ELR (cell line): ENCODE measurements around the gene CFDP1.

Source experiments
- DNase-seq: peaks from one replicate; pipeline ENCODE4 v3.0.0-alpha.2; 2015; ENCODE audit warnings: low read depth

Gene CFDP1

DNA sequence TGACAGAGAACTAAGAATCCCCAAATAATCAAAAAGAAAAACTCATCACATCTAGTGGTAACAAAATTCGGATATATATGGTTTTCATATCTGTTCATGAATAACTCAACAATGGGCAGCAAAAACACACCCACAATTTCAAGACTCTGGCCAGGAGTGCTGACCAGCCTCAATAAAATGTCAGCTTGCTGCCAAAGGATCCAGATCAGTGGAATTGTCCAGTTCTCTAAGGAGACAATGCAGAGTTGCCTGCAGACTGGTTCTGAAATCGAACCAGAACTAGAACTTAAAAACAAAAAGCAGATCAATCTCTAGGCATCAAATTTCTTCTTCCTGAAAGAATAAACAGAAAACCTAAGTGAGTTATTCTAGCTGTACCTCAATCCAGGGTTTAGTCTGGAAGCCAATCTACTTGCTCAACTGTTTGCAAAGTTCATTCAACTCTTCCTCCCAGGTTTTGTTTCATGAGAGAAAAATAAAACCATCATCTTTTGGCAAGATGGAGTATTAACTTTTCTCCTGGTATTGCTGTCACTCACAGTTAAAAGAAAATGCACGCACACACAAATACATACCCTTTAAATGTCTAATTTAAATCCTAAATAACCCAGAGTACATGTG is 61.0 kb downstream of the CFDP1 start:
- DNase-seq = no peak

DNA sequence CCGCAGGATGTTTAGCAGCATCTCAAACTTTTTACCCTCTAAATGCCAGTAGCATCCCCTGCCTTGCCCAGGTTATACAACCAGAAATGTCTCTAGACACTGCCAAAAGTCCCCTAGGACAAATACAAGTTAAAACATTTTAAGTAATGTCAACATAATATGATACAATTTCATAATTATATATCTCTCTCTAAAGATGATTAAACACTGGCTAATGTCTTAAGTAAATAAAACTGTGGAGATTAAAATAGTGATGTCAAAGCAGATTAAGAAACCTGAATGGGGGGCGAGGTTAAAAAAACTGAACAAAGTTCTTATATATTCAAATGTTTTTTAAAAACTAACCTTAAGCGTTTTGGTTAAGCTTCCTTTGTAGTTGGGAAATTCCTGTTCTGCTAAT is 62.1 kb downstream of the CFDP1 start:
- no peak for DNase-seq

DNA sequence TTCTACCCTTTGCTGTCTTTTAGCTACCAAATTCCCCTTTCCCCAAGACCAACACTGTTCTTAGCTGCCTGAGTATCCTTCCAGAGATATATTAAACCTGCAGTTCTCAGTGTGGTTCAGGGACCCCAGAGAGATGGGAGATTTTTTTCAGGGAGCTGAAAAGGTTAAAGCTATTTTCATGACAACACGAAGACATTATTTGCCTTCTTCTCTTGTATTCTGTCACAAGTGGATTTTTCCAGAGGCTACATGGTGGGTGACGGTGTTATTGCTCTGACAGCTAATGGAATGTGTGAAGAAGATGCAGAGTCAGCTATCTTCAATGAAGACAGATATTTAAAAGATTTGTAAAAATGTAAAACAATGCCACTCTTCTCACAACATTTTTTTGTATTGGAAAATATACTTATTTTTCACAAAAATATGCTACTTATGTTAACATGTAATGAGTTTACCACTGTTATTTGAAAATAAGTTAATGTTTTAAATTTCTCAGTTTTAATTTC is 69.0 kb downstream of the CFDP1 start:
- no peak for DNase-seq

DNA sequence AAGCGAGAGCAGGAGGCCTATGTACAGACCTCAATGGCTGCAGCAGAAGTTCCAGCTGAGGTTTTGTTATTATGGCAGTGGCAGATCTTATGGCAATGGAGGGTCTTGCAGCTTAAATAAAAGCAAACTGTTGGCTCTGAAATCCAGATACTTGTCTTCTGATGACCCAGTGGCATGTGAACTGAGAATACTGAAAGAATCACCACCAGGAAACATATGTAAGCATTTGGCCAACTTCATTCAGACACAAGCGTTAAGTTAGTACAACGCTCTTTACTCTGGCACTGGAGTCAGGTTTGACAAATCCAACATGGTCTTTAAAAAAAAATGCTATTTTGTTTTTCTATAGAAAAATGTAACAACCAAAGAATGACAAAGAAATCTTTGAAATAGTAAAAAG is 70.5 kb downstream of the CFDP1 start:
- DNase-seq = no peak

DNA sequence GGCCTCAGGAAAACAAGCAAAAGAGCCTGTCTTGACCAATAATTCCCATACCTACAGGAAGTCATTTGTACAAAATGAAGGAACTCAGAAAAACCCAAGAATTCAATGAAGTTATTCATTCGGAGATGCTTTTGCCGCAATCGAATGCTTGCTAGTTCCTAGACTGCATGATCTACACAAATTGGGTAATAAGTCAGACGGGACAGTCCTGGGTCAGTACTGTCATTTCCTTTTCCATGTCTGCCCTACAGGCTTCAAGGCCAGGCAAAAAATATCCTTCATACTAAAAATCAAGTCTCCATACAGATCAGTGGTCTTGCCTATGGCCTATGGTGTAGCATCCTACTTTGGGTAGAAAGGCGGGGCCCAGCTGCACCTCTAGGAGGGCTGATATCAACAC is 71.4 kb downstream of the CFDP1 start:
- no peak for DNase-seq

DNA sequence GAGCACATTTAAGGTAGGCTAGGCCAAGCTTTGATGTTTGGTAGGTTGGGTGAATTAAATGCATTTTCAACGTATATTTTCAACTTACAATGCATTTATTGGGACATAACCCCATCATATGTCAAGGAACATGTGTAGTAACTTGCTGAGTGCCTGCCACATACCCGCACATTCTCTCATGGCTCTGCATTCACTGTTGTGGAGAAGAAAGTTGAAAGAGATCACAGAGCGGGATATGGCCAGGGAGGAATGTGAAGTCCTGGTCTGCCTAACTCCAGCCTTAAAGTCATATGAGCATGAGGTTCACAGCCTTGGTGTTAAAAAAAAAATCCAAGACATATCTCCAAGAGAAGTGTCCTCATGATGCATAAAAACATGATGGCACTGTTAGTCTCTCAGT is 79.1 kb downstream of the CFDP1 start:
- no peak for DNase-seq

DNA sequence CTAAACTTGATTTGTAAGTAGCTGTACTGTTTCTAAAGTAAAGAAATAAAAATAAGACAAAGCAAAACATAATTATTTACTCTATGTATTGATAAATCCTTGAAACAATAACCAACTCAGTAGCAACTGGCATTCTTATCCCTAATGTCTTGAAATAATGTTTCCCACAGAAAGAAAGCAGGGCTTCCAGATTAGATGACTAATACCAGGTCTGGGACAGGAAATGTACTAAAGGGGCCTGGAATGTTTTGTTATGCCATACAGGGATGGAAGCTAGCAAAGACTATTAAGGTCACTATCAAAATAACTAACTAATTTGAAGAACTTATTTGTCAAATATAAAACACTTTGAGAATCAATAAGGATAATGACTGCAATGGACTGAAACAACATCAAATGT is 82.1 kb downstream of the CFDP1 start:
- DNase-seq = peak; percentile 89

DNA sequence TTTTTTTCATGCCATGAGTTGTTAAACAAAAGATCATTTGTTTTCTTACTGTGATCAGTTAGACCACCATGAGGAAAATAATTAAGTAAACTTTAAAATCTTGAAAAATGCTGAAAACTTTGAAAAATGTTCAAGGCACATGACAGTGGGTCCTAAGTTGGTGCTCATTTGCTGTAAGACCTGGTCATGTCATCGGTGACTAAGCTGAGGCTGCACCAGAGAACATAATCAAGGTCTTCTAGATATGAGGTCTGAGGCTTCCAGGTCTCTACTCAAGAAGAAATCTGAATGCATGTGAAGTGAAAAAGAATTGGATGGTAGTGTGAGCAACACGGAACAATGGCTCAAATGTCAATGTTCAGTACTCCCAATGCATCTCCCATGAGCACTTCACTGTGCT is 87.6 kb downstream of the CFDP1 start:
- DNase-seq = no peak

DNA sequence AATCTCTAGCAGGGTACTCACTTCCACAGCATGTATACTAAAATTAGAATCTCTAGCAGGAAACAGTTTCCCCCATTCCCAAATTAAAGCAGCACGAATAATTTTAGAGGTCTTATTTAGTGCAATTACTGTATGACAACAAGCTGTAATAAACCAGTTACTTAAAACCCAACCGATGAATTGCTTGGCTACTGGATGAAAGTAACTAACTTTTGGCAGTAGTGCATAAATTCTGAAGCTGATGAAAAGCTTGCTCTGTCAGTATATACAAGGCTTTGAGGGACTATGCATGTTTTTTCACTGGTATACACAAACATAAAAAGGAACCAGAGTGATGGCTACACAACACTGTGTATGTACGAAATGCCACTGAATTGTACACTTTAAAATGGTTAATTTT is 89.4 kb downstream of the CFDP1 start:
- DNase-seq = no peak

DNA sequence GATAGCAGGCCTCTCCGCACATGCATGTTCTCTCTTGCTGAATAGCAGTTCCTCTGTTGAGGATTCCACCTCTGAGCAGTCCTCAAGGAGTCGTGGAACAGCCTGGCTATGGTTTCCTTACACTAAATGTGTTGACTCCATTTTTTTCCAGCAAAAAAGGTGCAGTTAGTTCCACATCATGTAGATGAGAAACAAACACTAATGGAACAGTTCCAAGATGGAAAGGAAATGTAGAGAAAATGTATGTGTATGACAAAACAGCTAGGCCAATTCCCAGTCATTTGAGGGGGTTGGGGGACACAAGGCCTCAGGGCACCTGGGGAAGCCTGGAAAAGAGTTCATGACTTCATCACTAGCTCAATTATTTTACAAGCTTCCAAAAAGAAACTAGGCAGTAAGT is 90.0 kb downstream of the CFDP1 start:
- DNase-seq = peak; percentile 36

DNA sequence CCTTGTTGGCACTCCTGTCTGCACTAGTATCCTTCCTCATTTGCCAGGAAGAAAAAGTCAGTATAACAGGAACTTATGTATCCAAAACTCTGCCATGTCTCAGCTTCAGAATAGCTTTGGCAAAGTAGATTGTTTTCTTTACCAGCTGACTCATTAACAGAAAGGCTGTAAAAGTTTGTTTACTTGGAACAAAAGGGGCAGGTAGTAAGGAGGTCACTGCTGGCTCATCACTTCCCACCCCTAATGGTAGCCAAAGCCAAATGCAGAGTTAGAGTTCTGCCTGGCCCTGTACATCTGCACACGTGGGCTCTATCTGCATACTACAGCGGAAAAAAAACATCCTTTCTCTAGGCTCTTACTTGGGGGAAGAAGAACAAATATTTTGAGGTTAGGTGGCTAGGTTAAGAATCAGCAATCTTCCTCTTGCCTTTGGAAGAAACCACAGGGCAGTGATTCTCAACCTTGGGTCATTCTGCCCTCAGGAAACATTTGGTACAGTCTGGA is 90.9 kb downstream of the CFDP1 start:
- DNase-seq = peak; percentile 82

DNA sequence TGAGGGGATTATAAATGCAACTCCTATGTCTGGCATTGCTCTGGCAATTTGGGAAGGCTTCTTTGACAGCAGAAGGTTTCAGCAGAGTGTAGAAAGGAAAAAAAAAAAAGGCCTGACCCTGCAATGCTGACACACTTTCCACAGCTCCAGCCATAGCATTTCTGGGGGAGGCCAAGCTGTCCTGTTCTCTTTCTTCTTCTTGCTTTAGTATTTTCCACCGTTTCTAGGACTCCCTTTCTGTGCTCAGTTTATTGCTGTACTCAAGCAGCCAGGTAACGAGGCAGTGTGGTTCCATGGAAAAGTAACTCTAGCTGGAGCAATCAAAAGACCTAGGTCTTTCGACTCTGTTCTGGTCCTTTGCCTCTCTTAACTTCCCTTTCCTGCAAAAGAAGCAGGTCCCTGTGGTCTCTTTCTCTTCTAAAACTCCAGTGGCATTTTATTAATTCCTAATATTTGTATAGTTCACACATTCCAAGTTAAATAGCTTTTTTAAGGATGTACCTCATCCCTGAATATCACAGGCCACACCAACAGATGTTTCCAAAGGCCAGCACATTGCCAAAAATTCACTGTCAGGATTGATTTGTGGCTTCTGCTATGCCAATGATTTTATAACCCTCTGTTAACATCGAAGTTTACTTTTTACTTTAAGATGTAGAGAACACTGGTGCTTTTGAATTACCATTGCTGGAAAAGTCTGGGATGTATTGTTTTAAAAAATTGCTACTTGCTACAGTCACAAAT is 91.6 kb downstream of the CFDP1 start:
- no peak for DNase-seq

DNA sequence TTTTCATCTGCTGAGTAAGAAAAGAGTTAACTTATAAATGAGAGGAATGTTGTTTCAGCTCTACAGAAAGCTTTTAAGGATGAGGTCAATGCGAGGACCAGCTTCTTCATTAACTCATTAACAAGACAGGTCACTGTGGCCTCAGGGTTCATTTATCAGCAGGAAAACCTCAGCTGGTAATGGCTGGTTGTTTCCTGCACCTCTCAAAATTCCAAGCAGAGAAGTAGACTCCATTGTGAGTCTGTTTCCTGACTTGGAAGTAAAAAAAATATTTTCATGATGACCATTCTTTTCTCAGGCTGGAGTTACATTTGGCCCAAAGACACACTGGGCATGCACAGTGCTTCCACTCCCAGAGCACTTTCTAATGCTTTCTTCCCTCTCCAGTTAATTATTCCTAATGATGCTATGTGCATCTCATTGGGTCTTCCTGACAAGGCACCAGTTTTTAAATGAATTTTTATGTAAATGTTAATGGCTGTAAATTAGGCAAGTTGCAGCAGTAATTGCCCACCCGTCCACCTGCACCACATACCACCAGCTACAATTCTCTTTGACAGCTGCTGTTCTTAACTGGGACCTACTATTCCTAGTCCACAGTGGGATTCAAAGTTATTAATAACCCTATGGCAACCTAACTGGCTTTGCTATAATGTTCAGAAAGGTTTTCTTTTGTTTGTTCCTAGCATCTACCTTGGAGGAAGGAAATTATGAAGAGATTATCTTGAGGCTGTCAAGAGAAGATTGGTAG is 92.4 kb downstream of the CFDP1 start:
- peak; percentile 67 for DNase-seq

DNA sequence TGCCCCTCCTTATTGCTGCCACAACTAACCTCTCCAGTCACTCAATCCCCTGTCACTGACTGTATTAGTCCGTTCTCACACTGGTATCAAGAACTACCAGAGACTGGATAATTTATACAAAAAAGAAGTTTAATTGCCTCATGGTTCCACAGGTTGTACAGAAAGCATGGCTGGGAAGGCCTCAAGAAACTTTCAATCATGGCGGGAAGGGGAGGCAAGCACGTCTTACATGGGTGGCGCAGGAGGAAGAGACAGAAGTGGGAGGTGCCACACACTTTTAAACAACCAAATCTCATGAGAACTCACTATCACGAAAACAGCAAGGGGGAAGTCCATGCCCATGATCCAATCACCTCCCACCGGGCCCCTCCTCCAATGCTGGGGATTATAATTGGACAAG is 95.9 kb downstream of the CFDP1 start:
- no peak for DNase-seq

DNA sequence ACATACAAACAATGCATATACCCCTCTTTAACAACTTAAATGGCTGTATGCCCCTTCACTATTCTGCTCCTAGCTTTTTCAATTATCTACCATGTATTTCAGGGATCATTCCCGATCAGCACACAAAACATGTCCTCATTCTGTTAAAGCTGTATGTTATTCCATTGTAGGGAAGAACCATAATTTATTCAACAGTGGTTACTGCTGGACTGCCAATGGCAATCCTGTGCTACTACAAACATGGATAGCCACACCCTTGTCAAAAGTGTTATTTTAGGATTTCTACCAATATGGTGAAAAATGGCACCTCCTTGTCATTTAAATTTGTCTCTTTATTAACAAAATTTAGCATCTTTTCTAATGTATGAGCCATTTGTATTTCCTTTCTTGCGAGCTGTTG is 96.8 kb downstream of the CFDP1 start:
- no peak for DNase-seq

DNA sequence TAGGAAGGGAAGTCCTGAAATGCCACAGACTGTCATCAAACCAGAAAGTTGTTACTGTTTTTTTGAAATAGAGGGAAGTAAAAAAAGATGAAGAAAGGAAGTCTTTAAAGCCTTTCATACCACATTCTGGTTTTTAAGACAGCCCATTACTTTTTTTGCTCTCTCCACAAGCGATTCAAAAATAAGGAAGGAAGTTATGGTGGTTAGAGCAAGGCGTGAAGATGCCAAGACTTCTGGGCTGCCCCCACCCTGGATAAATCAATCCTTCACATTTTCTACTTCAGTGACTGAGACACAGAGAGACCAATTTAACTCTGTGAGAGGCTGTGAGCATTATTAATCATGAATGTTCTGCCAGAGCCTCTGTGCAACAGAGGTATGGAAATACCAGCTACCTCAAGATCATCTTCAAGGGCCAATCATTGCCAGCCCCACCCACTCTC is 99.6 kb downstream of the CFDP1 start:
- DNase-seq = no peak

DNA sequence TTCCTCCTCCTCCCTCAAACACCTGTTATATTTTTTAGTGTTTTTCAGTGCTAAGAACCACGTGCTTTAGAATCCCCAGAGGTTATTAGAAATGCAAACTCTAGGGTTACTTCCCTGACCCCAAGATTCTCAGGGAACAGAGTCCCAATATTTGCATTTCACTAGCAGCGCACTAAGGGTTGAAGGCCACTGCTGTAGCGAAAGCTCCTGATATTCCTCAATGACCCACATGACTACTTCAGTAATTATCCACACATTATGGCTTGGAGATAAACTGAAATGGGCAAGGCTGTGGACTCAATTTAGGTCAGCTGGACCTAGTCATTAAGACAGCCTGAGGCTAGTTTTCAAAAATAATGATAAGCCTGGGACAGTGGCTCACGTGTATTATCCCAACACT is 103.4 kb downstream of the CFDP1 start:
- DNase-seq = no peak

DNA sequence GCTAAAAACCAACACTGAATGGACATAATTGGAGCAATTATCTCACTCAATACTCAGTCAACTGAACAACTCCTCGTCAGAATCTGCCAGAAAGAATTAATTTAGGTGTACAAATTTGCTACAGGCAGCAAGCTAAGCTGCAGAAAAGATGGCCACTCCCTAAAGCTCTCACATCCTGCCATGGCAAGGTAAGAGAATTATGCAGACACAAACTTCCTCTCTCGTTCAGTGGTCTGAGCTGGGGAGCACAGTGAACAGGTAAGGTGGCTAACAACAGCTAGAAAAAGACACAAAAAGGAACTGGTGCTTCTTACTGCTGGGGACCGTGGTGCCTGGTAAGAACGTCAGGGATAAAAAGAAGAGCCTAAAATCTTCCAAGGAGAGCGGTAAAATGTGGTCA is 107.0 kb downstream of the CFDP1 start:
- DNase-seq = no peak

DNA sequence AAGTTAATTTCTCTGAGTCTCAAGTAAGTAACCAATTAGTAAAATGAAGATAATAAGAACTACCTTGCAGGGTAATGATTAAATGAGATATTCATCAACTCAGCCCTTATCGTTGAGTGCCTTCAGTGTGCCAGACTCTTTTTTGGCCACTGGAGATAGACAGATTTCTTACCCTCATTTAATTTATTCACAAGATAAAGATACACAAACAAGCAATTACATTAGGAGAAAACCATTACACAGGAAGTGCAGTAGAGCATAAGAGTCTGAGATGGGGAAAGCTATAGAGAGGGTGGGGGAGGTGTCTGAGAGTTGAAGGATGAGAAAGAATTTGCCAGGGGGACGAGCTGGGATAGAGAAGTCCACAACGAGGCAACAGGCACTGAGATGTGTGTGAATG is 109.4 kb downstream of the CFDP1 start:
- DNase-seq = no peak

DNA sequence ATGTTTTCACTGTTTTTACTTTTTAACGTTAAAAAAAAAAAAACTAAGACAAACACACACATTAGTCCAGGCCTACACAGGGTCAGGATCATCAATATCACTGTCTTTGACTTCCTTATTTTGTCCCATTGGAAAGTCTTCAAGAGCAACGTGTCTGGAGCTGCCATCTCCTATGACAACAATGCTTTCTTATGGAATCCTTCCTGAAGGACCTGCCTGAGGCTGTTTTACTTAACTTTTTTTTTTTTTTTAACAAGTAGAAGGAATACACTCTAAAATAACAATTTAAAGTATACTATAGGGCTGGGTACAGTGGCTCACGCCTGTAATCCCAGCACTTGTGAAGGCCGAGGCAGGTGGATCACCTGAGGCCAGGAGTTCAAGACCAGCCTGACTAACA is 110.1 kb downstream of the CFDP1 start:
- DNase-seq = peak; percentile 61

DNA sequence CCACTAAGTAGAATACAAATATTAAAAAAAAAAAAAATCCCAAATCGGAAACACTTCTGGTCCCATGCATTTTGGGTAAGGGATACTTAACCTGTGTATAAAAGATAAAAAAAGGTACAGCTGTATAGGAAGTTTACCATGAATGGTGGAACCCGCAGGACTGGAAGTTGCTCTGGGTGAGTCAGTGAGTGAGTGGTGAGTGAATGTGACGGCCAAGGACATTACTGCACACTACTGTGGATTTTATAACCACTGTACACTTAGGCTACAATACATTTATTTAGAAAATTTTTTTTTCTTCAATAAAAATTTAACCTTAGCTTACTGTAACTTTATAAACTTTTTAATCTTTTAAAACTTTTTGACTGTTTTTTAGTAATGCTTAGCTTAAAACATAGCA is 110.6 kb downstream of the CFDP1 start:
- DNase-seq = peak; percentile 84

DNA sequence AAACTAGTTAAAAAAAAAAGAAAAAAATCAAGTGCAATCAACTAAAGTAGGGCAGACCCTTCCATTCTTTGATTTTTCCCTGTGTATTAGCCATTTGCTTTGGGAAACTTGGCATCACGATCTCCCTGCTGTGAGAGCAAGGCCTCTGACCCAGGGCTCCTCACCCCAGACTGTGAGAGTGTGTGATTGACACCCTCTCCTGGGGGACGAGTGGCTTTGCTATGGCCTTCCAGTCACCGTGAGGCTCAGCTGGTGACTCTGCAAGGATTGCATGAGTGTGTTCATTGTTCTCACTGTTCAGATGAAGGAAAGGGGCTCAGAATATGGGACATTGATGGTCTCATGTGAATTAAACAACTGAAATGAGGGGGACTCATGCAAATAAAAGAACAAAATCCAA is 112.9 kb downstream of the CFDP1 start:
- DNase-seq = peak; percentile 54
